HS-5 (cell line): ENCODE results near the gene TBXAS1.
A peak's percentile ranks its signal among the peaks of the same experiment; 100 is the strongest.

Experiments
- DNase-seq: peaks from one replicate; pipeline ENCODE4 v3.0.0-alpha.2; 2012; ENCODE audit warnings: low read depth

TBXAS1 gene

DNA sequence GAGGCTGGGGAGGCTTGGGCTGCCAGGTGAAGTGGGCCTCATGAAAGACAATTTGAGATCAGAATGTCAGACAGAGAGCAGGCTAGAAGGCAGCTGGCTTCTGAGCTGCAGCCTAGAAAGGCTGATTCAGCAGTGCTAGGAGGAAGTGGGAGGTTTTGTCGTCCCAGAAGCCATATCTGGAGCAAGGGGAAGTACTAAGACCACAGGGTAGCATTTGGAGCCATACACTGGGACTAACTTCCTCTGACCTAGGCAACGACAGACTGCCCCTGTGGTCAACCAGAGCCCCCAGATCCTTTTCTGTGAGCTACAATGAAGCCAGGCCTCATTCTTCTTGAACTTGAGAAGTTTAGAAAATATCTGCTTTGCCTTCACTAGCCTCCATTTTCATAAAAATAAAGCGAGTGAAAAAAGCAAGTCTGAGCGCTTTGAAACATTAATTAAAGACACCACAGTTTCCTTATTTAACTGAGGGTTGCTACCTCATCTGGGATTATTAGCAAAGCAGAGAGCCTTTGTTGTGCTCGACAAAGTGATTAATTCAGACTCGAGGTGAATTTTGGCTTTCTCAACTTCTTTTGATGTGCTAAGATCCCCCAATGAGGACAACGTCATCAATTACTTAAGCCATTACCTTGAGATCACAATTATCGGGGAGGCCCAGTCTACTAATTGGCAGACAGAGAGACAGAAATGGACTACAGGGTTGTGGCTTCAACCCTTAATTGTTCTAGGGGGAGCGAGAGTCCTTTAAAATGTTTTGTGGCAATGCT lies 26.6 kb downstream of the TBXAS1 start:
- DNase-seq, result no peak

DNA sequence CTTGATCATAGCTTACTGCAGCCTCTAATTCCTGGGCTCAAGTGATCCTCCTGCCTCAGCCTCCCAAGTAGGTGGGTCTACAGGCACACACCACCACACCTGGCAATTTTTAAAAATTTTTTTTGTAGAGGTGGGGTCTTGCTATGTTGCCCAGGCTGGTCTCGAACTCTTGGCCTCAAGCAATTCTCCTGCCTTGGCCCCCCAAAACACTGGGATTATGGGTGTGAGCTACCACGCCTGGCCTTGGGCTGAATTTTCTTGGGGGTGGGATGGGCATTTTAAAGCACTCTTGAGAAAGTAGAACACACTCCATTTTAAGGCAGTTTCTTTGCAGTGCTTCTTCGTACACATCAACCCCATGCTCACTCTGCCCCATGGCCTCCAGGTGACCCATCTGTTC lies 28.7 kb downstream of the TBXAS1 start:
- no peak for DNase-seq

DNA sequence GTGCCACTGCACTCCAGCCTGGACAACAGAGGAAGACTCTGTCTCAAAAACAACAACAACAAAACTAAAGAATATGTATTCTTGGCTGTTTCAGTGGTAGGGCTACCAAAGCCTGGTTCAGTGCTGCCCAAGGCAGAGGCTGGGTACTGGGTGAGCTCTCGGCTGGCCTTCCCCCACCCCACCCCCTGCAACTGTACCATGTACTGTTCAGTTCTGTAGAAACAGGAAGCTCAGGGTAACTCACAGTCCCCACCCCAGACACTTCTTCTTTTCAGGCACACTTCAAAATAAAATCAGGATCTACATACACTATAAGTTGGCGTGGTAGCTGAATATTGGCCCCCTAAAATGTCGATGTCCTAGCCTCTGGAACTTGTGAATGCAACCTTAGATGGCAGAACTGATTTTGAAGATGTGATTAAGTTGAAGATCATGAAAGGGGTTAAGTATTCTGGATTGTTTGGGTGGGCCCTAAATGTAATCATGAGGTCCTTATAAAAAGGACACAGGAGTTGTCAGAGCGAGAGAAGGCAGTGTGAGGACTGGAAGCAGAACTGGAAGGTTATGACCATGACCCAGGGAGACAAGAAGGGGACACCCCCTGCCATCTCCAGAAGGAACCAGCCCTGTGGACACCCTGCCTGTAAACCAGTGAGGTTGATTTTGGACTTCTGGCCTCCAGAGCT lies 31.2 kb downstream of the TBXAS1 start:
- DNase-seq, result no peak

DNA sequence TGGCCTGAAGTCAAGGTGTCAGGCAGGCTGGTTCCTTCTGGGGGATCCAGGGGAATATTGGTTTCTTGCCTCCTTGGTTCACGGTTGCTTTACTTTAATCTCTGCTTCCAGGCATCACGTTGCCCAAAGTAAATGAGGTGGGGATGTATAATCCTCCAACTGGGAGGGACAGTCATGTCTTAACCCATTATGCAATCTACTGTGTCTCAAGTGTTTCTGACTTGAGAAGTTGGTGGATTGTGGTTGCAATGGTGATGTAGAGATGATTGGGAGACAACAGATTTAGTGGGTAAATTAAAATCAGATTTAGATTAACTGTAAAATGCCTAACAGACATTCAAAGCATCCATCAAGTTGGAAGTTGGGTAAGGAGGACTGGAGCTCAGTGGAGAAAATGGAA lies 32.7 kb downstream of the TBXAS1 start:
- no peak for DNase-seq

DNA sequence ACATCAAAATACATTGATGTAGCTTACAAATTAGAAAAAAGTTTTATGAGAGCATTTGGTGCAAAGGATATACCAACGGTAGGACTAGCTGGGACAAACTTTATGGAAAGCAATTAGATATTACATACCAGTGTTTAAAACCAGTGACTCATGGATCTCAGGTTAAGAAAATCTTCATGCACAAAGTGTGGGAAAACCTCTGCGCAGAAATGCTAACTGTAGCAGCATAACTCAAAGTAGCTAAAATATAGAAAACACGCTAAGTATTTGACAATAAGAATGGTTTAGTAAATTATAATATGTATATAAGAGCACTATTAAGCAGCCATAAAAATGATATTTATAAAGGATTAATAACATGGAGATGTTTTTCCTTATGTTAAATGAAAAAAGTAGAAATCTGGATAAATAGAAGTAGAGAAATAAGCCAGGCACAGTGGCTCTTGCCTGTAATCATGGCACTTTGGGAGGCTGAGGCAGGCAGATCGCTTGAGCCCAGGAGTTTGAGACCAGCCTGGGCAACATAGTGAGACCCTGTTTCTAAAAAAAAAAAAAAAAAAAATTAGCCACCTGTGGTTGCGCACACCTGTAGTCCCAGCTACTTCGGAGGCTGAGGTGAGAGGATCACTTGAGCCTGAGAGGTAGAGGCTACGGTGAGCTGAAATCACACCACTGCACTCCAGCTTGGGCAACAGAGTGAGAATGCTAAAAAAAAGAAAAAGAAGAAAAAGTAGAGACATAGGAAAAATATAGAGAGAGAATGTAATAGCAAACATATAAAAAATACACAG lies 37.2 kb downstream of the TBXAS1 start:
- DNase-seq, result no peak

DNA sequence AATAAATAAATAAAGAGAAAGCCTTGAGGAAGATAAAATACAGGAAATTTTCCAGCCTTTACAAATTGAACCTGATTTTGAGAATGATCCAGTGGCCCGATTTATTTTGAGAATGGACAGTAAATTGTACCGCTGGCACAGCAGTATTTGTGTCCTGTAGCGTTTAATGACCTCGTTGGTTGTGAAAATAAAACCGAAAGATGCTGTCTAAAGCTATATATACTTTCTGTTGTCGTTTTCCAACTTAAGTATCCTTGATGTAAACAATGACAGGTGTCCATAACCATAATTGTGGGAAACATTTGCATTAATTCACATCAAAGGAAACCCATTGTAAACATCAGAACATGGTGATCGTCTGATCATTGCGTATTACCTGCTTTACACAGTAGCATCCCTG lies 38.8 kb downstream of the TBXAS1 start:
- no peak for DNase-seq

DNA sequence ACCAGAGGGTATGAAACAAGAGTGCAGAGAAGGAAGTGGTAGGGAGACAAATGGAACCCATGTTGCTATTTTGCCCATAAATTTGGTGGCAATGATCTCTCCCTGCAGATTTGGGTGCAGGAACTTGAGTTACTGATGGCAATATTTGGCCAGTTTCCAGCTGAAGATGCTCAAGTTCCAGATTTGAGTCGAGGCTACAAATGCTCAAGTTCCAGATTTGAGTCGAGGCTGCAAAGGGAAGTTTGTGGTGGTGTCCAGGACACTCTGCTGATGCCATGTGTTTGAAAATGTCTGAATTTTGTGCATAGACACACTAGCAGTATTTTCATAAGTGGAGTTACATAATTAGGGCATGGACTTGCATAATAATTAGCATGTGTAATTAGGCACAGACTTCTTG lies 40.8 kb downstream of the TBXAS1 start:
- no peak for DNase-seq

DNA sequence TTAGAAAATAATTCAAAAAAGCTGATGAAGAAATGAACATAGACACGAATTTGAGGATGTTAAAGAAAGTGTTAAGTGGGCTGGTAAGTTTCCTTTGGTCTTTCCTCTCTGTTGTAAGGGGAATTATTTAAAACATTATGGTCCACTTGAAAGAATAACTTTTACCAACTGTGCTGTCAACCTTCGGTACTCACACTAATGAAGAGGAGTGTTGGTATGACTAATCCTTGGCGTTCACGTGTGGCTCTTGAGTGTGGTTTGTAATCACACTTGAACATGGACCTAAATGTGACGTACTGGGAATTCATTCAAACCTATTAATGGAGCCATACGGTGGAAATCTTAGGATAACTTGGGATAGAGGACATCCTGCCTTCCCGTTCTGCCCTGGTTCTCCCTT lies 41.3 kb downstream of the TBXAS1 start:
- DNase-seq, result no peak

DNA sequence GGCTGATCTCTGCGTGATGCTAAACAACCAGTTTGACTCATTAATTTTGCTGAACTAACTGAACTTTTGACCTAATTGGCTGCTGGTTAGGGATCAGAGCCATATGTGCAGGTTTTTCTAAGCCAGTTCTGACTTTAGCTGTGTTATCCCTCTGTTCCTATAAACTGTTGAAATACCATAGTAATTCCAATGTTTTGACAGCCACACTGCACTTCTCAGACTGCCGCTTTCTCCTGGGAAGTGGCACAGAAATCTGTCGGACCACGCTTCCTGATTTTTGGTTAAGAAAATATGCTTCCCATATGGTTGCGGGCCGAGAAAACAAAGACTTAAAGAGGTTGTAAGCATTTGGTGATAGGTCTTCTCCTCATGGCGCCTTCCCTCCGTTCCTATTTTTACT lies 42.3 kb downstream of the TBXAS1 start:
- DNase-seq, result no peak

DNA sequence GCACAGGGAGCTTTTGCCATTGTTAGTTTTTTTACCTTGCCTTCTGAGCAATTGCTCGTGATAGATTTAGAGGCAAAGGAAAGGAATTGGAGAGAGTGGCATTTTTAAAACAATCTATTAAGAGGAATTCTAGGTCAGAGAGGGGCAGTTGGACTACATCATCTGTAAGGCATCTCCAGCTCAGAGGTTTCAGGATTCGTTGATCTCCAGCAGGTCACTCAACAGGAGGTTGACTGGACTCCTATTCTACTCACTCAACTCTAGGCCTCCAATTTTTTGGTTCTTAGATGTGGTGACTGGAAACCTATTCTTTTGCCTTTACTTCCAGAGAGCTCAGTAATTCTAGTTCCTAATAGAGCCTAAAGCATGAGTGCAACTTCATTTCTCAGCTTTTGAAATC lies 42.8 kb downstream of the TBXAS1 start:
- DNase-seq, result no peak

DNA sequence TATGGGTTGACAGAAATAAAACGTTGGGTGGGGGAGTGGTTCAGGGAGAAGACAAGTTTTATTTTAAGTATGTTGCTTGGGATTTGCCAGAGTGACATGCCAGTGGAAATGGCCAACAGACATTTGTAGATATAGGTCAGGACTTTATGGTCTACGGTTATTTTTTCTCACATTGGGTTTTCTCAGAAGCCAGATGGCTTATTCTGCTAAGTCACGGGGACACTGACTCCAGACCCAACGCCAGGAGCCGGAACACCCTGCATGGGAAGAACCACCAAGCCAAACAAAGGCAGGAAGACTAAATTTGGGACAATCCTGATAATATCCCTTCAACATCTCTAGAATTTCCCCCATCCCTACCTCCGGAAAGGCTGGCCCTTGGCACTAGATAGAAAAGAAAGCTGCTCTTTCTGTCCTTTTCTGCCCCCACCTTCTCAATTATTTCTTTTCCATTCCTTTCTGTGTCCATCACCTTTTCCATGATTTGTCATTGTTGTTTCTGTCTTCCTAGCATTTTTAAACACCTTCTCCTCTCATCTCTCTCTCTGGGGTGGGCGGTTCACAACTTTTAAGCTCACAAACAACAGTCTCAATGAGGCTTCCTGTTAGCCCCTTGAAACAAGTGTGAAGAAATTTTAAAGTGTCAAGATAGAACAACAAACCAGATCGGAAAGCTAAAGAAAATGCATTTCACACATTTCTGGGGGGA lies 44.7 kb downstream of the TBXAS1 start:
- DNase-seq, result no peak

DNA sequence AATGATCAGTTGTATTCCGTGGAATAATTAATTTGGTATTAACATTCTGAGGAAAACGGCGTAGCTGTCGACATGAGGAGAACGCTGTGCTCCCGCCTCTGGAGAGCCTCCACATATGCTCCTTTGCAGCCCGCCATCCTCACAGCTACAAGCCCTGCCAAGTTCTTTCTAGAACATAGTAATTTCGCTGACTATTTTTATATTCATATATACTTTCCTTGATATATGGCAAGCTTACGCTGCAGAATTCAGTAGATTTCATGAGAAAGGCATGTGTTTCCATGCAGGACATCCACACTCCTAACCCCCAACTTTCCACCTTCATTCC lies 45.2 kb downstream of the TBXAS1 start:
- DNase-seq, result no peak

DNA sequence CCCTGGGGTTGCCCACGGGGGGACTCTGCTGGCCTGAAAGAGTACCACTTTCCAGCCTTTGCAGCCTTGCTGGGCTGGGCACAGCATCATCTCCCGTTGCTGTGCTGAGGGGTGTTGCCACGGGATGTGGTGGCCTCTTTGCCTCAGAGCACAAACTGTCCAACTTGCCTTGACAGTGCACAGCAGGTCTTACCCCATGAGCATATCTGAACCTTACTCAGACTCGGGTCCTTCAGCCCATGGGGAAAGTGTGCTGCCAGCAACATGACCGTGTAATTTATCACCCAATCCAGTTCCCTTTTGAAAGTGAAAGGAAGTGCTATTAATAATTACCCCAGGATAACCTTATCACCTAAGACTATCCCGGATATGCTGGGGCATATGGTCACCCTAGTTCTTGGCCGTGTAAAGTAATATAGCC lies 46.8 kb downstream of the TBXAS1 start:
- DNase-seq, result no peak

DNA sequence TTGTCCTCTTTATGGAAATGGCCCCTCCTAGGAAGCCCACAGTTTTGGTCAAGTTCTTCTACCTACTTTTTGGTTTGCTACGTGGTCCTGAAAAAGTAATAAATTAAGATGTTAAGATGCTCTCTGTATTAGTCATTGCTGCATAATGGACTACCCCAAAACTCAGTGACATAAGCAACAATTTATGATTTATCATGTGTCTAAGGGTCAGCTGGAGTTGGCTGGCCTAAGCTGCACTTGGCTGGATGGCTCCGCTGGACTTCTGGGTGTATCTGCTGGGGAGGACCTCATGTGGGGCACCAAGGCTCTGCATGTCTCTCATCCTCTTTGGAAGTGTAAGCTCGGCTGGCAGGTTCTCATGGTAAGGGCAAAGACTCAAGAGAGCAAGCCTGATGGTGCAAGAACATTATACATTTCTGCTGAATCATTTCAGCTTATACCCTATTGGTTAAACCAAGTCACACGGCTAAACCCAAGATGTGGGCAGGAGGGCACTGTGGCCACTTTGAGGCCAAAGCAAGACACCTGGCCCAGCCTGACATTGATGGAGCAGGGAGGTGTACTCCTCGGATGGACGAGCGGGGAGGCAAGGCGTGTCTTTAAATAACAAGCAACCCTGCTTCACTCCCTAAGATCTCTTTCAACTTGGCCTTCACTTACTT lies 47.7 kb downstream of the TBXAS1 start:
- no peak for DNase-seq

DNA sequence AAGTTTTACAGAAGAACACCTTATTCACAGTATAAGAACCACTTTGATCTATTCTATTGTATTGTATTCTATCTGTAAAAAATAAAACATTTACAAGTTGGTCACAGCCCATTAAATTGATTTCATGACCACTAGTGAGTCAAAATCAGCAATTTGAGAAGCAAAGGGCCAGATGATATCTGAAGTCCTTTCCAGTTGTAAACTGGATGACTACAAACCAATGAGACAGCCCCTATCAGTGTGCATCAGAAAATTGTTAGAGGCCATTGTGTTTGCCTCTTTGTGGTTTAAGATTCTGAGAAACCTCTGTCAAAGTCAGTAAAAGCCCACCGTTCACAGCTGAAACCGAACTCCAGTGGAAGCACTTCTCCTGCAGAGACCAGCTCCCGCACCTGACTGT lies 54.8 kb downstream of the TBXAS1 start:
- no peak for DNase-seq

DNA sequence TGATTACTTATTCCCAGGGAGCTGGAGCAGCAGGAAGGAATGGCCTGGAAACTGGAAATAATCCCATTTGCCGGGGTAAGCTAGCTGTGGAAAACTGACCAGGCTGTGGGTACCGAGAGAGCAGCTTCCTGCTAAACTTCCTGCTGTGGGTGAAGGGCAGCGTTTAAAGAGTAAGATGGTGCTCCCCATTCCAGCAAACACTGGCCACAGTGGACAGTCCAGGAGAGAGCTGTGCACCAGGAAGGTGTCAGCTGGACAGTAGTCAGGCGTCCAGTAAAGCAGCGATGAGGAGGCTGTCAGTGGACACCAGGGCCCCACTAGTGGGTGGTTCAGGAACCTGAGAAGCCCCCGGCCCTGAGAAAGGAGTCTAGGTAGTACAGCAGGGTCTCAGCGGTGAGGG lies 55.4 kb downstream of the TBXAS1 start:
- DNase-seq, result no peak

DNA sequence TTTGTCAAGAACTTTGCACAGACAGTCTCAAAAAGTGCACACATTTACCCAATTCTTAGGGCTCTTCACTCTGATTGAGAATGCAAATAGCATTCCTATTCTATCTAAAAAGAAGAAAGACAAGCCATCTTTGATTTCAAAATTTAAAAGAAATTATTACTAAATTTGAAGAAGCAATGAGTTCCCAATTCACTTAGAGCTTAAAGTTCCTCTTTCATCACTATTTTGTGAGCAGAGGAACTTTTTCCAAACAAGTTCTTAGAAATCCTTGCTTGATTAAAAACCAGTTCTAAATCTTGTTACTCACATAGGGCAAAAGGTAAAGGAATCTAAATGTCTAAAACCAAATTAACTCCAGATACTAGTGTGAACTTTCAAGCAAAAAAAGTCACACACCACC lies 56.4 kb downstream of the TBXAS1 start:
- DNase-seq, result no peak

DNA sequence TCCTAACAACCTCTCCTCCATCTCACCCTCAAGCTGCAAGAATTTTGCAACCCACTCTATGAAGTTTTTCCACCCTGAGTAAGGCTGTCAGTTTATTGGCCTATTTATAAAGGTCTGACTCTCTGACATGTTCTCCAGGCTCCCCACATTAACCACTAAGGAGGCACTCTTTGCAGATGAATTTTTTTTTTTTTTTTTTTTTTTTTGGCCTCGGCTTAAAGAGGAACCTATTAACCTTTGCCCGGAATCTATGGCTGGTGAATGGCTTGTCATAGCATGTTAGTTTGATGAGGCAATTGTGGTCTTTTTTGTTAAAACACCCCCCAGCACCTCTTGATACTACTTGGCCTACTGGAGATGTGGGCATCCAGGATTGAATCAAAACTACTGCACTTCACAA lies 57.1 kb downstream of the TBXAS1 start:
- no peak for DNase-seq

DNA sequence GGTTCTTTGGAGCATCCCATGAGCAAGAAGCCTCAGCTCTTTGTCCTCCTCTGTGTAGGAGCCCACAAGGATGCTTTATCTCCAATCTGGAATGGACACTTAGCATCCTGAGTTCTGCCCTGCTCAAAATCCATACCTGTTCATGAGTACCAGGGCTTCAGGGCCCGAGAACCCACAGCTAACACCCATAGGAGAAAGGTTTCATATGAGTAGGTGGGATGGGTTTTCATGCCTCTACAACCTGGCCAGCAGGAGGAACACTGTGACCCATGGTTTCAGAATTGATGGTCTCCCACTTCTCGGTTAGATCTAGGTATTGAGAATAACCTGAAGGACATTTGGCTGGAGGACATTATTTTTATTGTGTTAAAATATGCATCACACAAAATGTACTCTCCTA lies 57.8 kb downstream of the TBXAS1 start:
- DNase-seq, result no peak

DNA sequence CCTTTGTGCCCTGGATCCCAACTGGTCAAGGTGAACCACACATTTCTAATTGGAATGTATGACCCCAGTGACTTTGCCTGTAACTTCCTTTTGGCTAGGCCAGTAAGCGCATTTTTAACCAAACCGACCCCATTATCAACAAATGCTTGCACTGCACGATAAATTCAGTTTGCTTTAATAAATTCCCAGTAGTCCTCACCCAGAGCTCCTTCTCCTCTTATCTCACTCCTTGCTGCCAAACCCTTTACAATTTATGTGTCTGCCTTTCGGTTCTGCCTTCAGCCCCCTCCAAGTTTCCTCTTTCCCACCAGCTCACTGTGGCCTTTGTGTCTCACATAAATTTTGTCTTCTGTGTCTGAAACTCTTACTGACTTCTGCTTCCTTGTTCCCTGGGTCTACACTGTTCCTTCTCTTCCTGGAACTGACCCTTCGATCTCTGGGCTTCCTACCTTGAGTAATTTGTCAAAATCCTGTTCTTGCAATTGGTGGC lies 59.0 kb downstream of the TBXAS1 start:
- no peak for DNase-seq

DNA sequence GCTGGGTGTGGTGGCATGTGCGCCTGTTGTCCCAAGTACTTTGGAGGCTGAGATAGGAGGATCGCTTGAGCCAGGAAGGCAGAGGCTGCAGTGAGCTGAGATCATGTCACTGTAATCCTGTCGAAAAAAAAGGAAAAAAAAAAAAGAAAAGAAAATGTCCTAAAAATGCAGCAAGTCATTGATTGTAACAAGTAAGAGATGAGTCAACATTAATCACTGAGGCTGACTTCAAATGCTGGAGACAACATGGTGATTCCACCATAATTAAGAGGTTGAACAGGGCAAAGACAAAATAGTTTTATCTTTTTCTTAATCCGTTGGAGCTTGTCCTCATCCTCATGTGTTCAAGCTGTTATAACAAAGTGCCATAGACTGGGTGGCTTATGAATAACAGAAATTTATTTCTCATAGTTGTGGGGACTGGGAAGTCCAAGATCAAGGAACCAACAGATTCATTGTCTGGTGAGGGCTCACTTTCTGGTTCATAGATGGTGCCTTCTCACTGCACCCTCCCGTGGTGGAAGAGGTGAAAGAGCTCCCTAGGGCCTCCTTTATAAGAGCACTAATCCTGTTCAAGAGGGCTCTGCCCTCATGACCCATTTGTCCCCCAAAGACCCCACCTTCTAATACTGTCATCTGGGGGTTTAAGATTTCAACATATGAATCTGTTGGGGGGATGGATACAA lies 60.3 kb downstream of the TBXAS1 start:
- peak; percentile 18 for DNase-seq
